ENCODE results near the gene OSBPL7.

DNA sequence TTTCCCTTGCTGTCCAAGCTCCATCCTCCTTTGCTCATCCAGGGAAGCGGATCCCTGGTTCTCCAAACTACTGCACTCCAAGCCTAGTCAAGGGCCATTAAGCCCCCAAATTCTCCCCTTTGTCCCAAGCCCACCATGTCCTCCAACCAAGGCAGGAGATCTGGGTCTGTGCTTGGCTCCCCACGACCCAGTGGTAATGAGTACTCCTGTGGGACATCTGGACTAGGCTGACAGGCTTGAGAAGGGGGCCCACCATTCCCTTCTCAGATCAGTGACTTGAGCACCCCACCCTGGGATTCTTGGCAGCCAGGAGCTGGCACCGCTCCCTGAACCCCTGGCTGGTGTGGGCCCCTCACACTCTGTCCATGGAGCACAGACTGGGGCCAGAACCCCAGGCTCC lies 17.1 kb downstream of the OSBPL7 start:
- TF ChIP-seq REST (IDR thresholded peaks at IDR 0.05; ENCODE audit: insufficient read depth in 1 of 2, low read depth in 2 of 2, low read length in 2 of 2), result no peak
- TF ChIP-seq SIN3A (IDR thresholded peaks at IDR 0.05; ENCODE audit: borderline replicate concordance, insufficient read depth, low read length), result no peak
- TF ChIP-seq POLR2AphosphoS5 (IDR thresholded peaks at IDR 0.05; ENCODE audit: low read depth, low read length), result no peak
